T-helper 1 cell treated with Interleukin-12 subunit alpha and Interleukin-12 subunit beta and Interleukin-4 antibody, amounts not matched to agents 30 ng/mL and 1 ng/mL, for 36 hours (primary cell): Measurements from ENCODE around the gene AFMID. TPM values are rescaled to one million over a fixed set of nuclear protein-coding genes. Genes with fewer than 3 reads are reported as not detected.
"Not testable (repeated sequence)": the region's sequence is repeated elsewhere in the genome, so short reads cannot be mapped to it uniquely, and the experiment has no call there.

Experiments
- intact Hi-C: fragments of 100-400 bp; cut with micrococcal nuclease; formaldehyde crosslinking; loops from one replicate; pipeline ENCODE4 v1.15.1; 2024
- total RNA-seq: library from RNA; stranded (reverse); gene quantifications from 2 replicates; pipeline ENCODE4 v1.2.3, GENCODE V29; 2022

The AFMID gene
- total RNA-seq, 1 donor from 2014 or later: 15.7 TPM

- intact Hi-C loops: loop anchor here (1.0 kb wide), 5 partner anchors 27 to 256 kb away; partner anchors contain the start of genes AFMID, SYNGR2, TK1 and TNRC6C
Observed at GRCh38 chr17:78214706-78215061, 27.5 kb downstream of the AFMID start.

- intact Hi-C loops: no loop called here
Observed at GRCh38 chr17:78219396-78220150, 32.4 kb downstream of the AFMID start.

- intact Hi-C loops: no loop called here
Observed at GRCh38 chr17:78223061-78223460, 35.9 kb downstream of the AFMID start.

GRCh38 chr17:78223765-78224164 is 36.6 kb downstream of the AFMID start:
- intact Hi-C loops: no loop called here

GRCh38 chr17:78224231-78225087 is 37.3 kb downstream of the AFMID start:
- intact Hi-C loops: no loop called here

- intact Hi-C loops: no loop called here
Observed at GRCh38 chr17:78225088-78225865, 38.1 kb downstream of the AFMID start.

GRCh38 chr17:78226055-78226758 is 39.0 kb downstream of the AFMID start:
- intact Hi-C loops: no loop called here

GRCh38 chr17:78226759-78227454 is 39.7 kb downstream of the AFMID start:
- intact Hi-C loops: no loop called here

- intact Hi-C loops: no loop called here
Observed at GRCh38 chr17:78227455-78227916, 40.3 kb downstream of the AFMID start.

GRCh38 chr17:78228176-78228575 is 41.0 kb downstream of the AFMID start:
- intact Hi-C loops: no loop called here

- intact Hi-C loops: no loop called here
Observed at GRCh38 chr17:78230252-78230962, 43.2 kb downstream of the AFMID start.

- intact Hi-C loops: no loop called here
Observed at GRCh38 chr17:78230996-78231935, 44.1 kb downstream of the AFMID start, which contains the start of gene TMEM235. TMEM235 (plus strand) TSS chr17:78231631; CDS start chr17:78232024, 393 bp downstream.

- intact Hi-C loops: no loop called here
Observed at GRCh38 chr17:78231991-78232858, 45.1 kb downstream of the AFMID start.

- intact Hi-C loops: no loop called here
Observed at GRCh38 chr17:78232859-78233173, 45.7 kb downstream of the AFMID start.

GRCh38 chr17:78233678-78234077 is 46.5 kb downstream of the AFMID start:
- intact Hi-C loops: no loop called here

- intact Hi-C loops: no loop called here
Observed at GRCh38 chr17:78234261-78234865, 47.2 kb downstream of the AFMID start.

- intact Hi-C loops: not testable (repeated sequence)
Observed at GRCh38 chr17:78235022-78235421, 47.9 kb downstream of the AFMID start.
